HEK293 (cell line): ENCODE measurements around the gene FXN.

ENCODE experiments used
- CTCF ChIA-PET: fragments of 350-600 bp; formaldehyde crosslinking; extraction: SDS; loops from one replicate; lab custom pipeline; 2021; ENCODE audit warnings: antibody characterized with exemption; lab: Yijun Ruan, JAX
- POLR2A ChIA-PET: fragments of 300-600 bp; formaldehyde crosslinking; extraction: SDS; loops from one replicate; lab custom pipeline; 2020; ENCODE audit warnings: antibody characterized with exemption, inconsistent platforms; lab: Yijun Ruan, JAX
- H3K27ac ChIP-seq: fragments of 200-500 bp; sonication (Bioruptor generic); 2 replicates; pipeline ENCODE4 v1.5.1; 2014; ENCODE audit warnings: low read depth, low read length, control low read depth, inconsistent platforms; ENCODE audit errors: extremely low read depth
- H3K36me3 ChIP-seq, 2 experiments: fragments of 200-500 bp in 1 of 2; sonication (Bioruptor generic) in 1 of 2; 1 replicate in 1 of 2; 2 replicates in 1 of 2; pipeline ENCODE4 v1.5.1; 2014 to 2017; ENCODE audit warnings: inconsistent platforms in 2 of 2, low read length in 2 of 2; ENCODE audit not compliant: control insufficient read depth in 2 of 2, insufficient read depth in 1 of 2
- H3K4me1 ChIP-seq: fragments of 200-500 bp; sonication (Bioruptor generic); 2 replicates; pipeline ENCODE4 v1.5.1; 2014; ENCODE audit warnings: mild to moderate bottlenecking, low read length, inconsistent platforms; ENCODE audit not compliant: control insufficient read depth, insufficient read depth
- H3K4me3 ChIP-seq: 2 replicates; pipeline ENCODE4 v1.5.1; 2011; ENCODE audit warnings: low read depth, mild to moderate bottlenecking, control low read depth, low read length, moderate library complexity
- H3K9me3 ChIP-seq: fragments of 200-500 bp; sonication (Bioruptor generic); 2 replicates; pipeline ENCODE4 v1.5.1; 2014; ENCODE audit warnings: low read depth, low read length, inconsistent platforms; ENCODE audit not compliant: control insufficient read depth, insufficient read depth
- EGR2 ChIP-seq: fragments of 450-650 bp; formaldehyde crosslinking; IDR thresholded peaks from 2 replicates; pipeline ENCODE4 v1.5.1; 2016; ENCODE audit warnings: low read depth, missing biosample characterization, missing genetic modification characterization
- ELK4 ChIP-seq: IDR thresholded peaks from 2 replicates; pipeline ENCODE4 v1.6.1; 2011; ENCODE audit warnings: mild to moderate bottlenecking, low read depth, low read length, borderline replicate concordance
- GLIS2 ChIP-seq: fragments of 450-650 bp; formaldehyde crosslinking; IDR thresholded peaks from 2 replicates; pipeline ENCODE4 v1.5.1; 2016; ENCODE audit warnings: missing biosample characterization, missing genetic modification characterization
- MZF1 ChIP-seq: fragments of 450-650 bp; formaldehyde crosslinking; IDR thresholded peaks from 2 replicates; pipeline ENCODE4 v1.5.1; 2017; ENCODE audit warnings: missing biosample characterization, missing genetic modification characterization, borderline replicate concordance
- PATZ1 ChIP-seq: fragments of 450-650 bp; formaldehyde crosslinking; IDR thresholded peaks from 2 replicates; pipeline ENCODE4 v1.5.1; 2016; ENCODE audit warnings: missing biosample characterization, missing genetic modification characterization
- PRDM10 ChIP-seq: fragments of 450-650 bp; formaldehyde crosslinking; IDR thresholded peaks from 2 replicates; pipeline ENCODE4 v1.5.1; 2016; ENCODE audit warnings: missing biosample characterization, missing genetic modification characterization
- SP2 ChIP-seq: fragments of 450-650 bp; formaldehyde crosslinking; IDR thresholded peaks from 2 replicates; pipeline ENCODE4 v1.5.1; 2016; ENCODE audit warnings: missing biosample characterization, missing genetic modification characterization
- TCF7L2 ChIP-seq: IDR thresholded peaks from 2 replicates; pipeline ENCODE4 v1.6.1; 2011; ENCODE audit warnings: low read depth, mild to moderate bottlenecking, inconsistent platforms, low read length, moderate library complexity, borderline replicate concordance
- ZBTB6 ChIP-seq: fragments of 450-650 bp; formaldehyde crosslinking; IDR thresholded peaks from 2 replicates; pipeline ENCODE4 v1.5.1; 2017; ENCODE audit warnings: missing biosample characterization, missing genetic modification characterization
- ZNF19 ChIP-seq: fragments of 450-650 bp; formaldehyde crosslinking; IDR thresholded peaks from 2 replicates; pipeline ENCODE4; 2016; ENCODE audit warnings: missing biosample characterization, missing genetic modification characterization, low read depth
- ZNF239 ChIP-seq: fragments of 450-650 bp; formaldehyde crosslinking; IDR thresholded peaks from 2 replicates; pipeline ENCODE4 v1.5.1; 2016; ENCODE audit warnings: missing biosample characterization, missing genetic modification characterization
- ZNF324 ChIP-seq: fragments of 450-650 bp; formaldehyde crosslinking; IDR thresholded peaks from 2 replicates; pipeline ENCODE4 v1.5.1; 2016; ENCODE audit warnings: missing biosample characterization, missing genetic modification characterization
- ZNF514 ChIP-seq: fragments of 450-650 bp; formaldehyde crosslinking; IDR thresholded peaks from 2 replicates; pipeline ENCODE4 v1.5.1; 2016; ENCODE audit warnings: missing biosample characterization, missing genetic modification characterization
- ZNF549 ChIP-seq: fragments of 450-650 bp; IDR thresholded peaks from 2 replicates; pipeline ENCODE4 v1.5.1; 2018; ENCODE audit warnings: missing biosample characterization, missing genetic modification characterization, mild to moderate bottlenecking, inconsistent platforms, moderate library complexity
- ZNF558 ChIP-seq: fragments of 450-650 bp; formaldehyde crosslinking; IDR thresholded peaks from 2 replicates; pipeline ENCODE4 v1.5.1; 2016; ENCODE audit warnings: missing biosample characterization, missing genetic modification characterization
- ZNF600 ChIP-seq: fragments of 450-650 bp; formaldehyde crosslinking; IDR thresholded peaks from 2 replicates; pipeline ENCODE4 v1.5.1; 2016; ENCODE audit warnings: missing biosample characterization, missing genetic modification characterization
- ZNF629 ChIP-seq: fragments of 450-650 bp; formaldehyde crosslinking; IDR thresholded peaks from 2 replicates; pipeline ENCODE4 v1.5.1; 2017; ENCODE audit warnings: missing biosample characterization, missing genetic modification characterization
- ZNF776 ChIP-seq: fragments of 450-650 bp; formaldehyde crosslinking; IDR thresholded peaks from 2 replicates; pipeline ENCODE4 v1.5.0; 2017; ENCODE audit warnings: missing biosample characterization, missing genetic modification characterization, borderline replicate concordance
- ZNF830 ChIP-seq: fragments of 450-650 bp; IDR thresholded peaks from 2 replicates; pipeline ENCODE4 v1.5.0; 2018; ENCODE audit warnings: missing biosample characterization, missing genetic modification characterization, low read depth, mild to moderate bottlenecking, moderate library complexity
- ZSCAN18 ChIP-seq: fragments of 450-650 bp; formaldehyde crosslinking; IDR thresholded peaks from 2 replicates; pipeline ENCODE4 v1.5.1; 2016; ENCODE audit warnings: missing biosample characterization, missing genetic modification characterization

The FXN gene

GRCh38 chr9:69070201-69070600 is 34.6 kb downstream of the FXN start (continued):
- TF ChIP-seq PRDM10 (no peak), ZSCAN18 (tag by site-specific recombination) (no peak)
- TF ChIP-seq, all 188 proteins: peak for 0

- no peak overlapping the region for H3K4me3 ChIP-seq
- no peaks in the 10 kb centered on the region for H3K4me1 ChIP-seq
- no peaks in the 10 kb centered on the region for H3K9me3 ChIP-seq
- TF ChIP-seq ZNF549 (tag by site-specific recombination): no peak
- no peak for TF ChIP-seq ZNF239 (tag by site-specific recombination)
- no peak for TF ChIP-seq SP2
- TF ChIP-seq PATZ1 (tag by site-specific recombination): no peak
- TF ChIP-seq ZNF830 (tag by site-specific recombination): no peak
- no peak for TF ChIP-seq MZF1 (tag by site-specific recombination)
- TF ChIP-seq TCF7L2: no peak
- no peak for TF ChIP-seq ZNF629
- TF ChIP-seq ZNF514 (tag by site-specific recombination): no peak
- no peak for TF ChIP-seq ZNF558 (tag by site-specific recombination)
- TF ChIP-seq ZNF324 (tag by site-specific recombination): no peak
- no peak for TF ChIP-seq ZNF776 (tag by site-specific recombination)
- TF ChIP-seq ZBTB6: no peak
- TF ChIP-seq, all 188 proteins: peak for 0
- ChIA-PET CTCF (interaction anchor here (1.1 kb wide), 1 partner anchor 17 kb away, joined by 4 read pairs; no protein-coding TSS in a partner anchor), POLR2A (no interaction called here)
- Histone ChIP-seq H3K27ac (no peak overlapping the region), H3K36me3 (peaks cover 0 to 45% of the 10 kb centered on the region in 2 experiments; a peak in 2 of 3 replicates)
These were observed 35.5 kb downstream of the FXN start for GRCh38 chr9:69071059-69071458.

GRCh38 chr9:69073103-69073502 is 37.6 kb downstream of the FXN start:
- Histone ChIP-seq H3K27ac (no peak overlapping the region), H3K36me3 (peaks cover 0 to 26% of the 10 kb centered on the region in 2 experiments; a peak in 2 of 3 replicates), H3K4me1 (no peaks in the 10 kb centered on the region), H3K9me3 (no peaks in the 10 kb centered on the region), H3K4me3 (no peak overlapping the region)
- ChIA-PET POLR2A (no interaction called here), CTCF (interaction anchor here (0.8 to 1.9 kb wide), 3 partner anchors 19 to 120 kb away, joined by 3 to 12 read pairs (median 8); no protein-coding TSS in a partner anchor)
- TF ChIP-seq ZNF19 (tag by site-specific recombination) (no peak), ZNF600 (no peak), EGR2 (tag by site-specific recombination) (no peak), ELK4 (no peak), PRDM10 (no peak), ZNF776 (tag by site-specific recombination) (no peak), GLIS2 (tag by site-specific recombination) (no peak)
